Left lung (tissue), 10 donors: ENCODE results near the gene MORC3. TPM values are rescaled to one million over a fixed set of nuclear protein-coding genes. Genes with fewer than 3 reads are reported as not detected.

Experiments used
- ATAC-seq: fragments of 200-7000 bp; cut with Tn5 transposase; one replicate; pipeline ENCODE4 v1.9.1; 2020; ENCODE audit warnings: moderate library complexity
- DNase-seq, 4 donors: peaks; one replicate each; pipeline ENCODE4 v3.0.0-alpha.2; 2013 to 2020
- H3K27ac ChIP-seq, 2 donors: fragments of 200-600 bp; sonication (generic) in 1 of 2; one replicate each; pipeline versions ENCODE4 v1.5.0 to v1.8.0; 2020 to 2021
- H3K27me3 ChIP-seq, 2 donors: fragments of 200-600 bp; sonication (generic) in 1 of 2; one replicate each; pipeline versions ENCODE4 v1.5.0 to v1.8.0; 2020 to 2021
- H3K36me3 ChIP-seq, 2 donors: fragments of 200-600 bp; sonication (generic) in 1 of 2; one replicate each; pipeline versions ENCODE4 v1.5.0 to v1.8.0; 2020 to 2021
- H3K4me1 ChIP-seq, 2 donors: fragments of 200-600 bp; one replicate each; pipeline ENCODE4 v1.8.0; 2021
- H3K4me3 ChIP-seq, 2 donors: fragments of 200-600 bp; sonication (generic) in 1 of 2; one replicate each; pipeline versions ENCODE4 v1.5.0 to v1.8.0; 2020 to 2021; ENCODE audit warnings: mild to moderate bottlenecking in 1 of 2
- H3K9me3 ChIP-seq, 2 donors: fragments of 200-600 bp; sonication (generic) in 1 of 2; one replicate each; pipeline versions ENCODE4 v1.5.0 to v1.8.0; 2020 to 2021
- CTCF ChIP-seq, 2 donors: fragments of 200-600 bp; sonication (generic) in 1 of 2; IDR thresholded peaks; one replicate each; pipeline versions ENCODE4 v1.5.0 to v1.8.0; 2021; ENCODE audit warnings: antibody characterized with exemption in 2 of 2
- intact Hi-C, 2 donors: fragments of 100-400 bp; cut with DNase I; formaldehyde crosslinking; loops; one replicate each; pipeline versions ENCODE4 v1.11.2 to v1.14.2; 2022
- polyA plus RNA-seq, 6 donors: library from polyadenylated mRNA; unstranded; fragments of 120-200 nt; gene quantifications; one replicate each; pipeline ENCODE4 v1.2.1, GENCODE V29; 2013; ENCODE audit not compliant: insufficient read length in 6 of 6
- total RNA-seq, 2 donors: library from RNA; stranded (reverse); fragmentation: NEBNext Ultra II Directional; extraction: Animal tissue kit (Norgen Biotek cat#: 25700); gene quantifications; one replicate each; pipeline ENCODE4 v1.2.1, GENCODE V29; 2021
- donor health status: DM: no; HTN: yes; CAD: no.
- donor health status: DM: no; HTN: no; CAD: no.

The MORC3 gene
- total and polyA plus RNA-seq, 8 donors, result 25.6 to 61.4 (median 48.1) TPM

- no peaks in the 10 kb centered on the region for H3K27me3 ChIP-seq
- intact Hi-C loops, result no loop called here
- H3K4me3 ChIP-seq, result no peak overlapping the region
- no peak overlapping the region for H3K27ac ChIP-seq
- DNase-seq, result no peak
- H3K4me1 ChIP-seq, result no peaks in the 10 kb centered on the region
- peaks cover 0 to 52% of the 10 kb centered on the region in 2 donors for H3K36me3 ChIP-seq
- H3K9me3 ChIP-seq, result no peaks in the 10 kb centered on the region
- ATAC-seq, result no peak
- no peak for TF ChIP-seq CTCF (IDR thresholded peaks at IDR 0.05)
These were observed 82.3 kb downstream of the MORC3 start for GRCh38 chr21:36402339-36402738.

GRCh38 chr21:36403713-36404112 is 83.7 kb downstream of the MORC3 start:
- Histone ChIP-seq H3K9me3 (no peaks in the 10 kb centered on the region), H3K27me3 (no peaks in the 10 kb centered on the region), H3K27ac (no peak overlapping the region), H3K36me3 (peaks cover 0 to 42% of the 10 kb centered on the region in 2 donors), H3K4me1 (no peaks in the 10 kb centered on the region), H3K4me3 (no peak overlapping the region)
- ATAC-seq (no peak), DNase-seq (no peak)
- no peak for TF ChIP-seq CTCF (IDR thresholded peaks at IDR 0.05)
- intact Hi-C loops, result no loop called here

GRCh38 chr21:36408568-36408967 is 88.6 kb downstream of the MORC3 start:
- Histone ChIP-seq H3K4me1 (no peaks in the 10 kb centered on the region), H3K9me3 (no peaks in the 10 kb centered on the region), H3K27ac (no peak overlapping the region), H3K27me3 (no peaks in the 10 kb centered on the region), H3K36me3 (peaks cover 0 to 28% of the 10 kb centered on the region in 2 donors), H3K4me3 (no peak overlapping the region)
- ATAC-seq, result peak; percentile 14
- no peak for DNase-seq
- TF ChIP-seq CTCF (IDR thresholded peaks at IDR 0.05), result no peak
- intact Hi-C loops, result no loop called here

GRCh38 chr21:36411301-36411700 is 91.3 kb downstream of the MORC3 start:
- H3K9me3 ChIP-seq, result no peaks in the 10 kb centered on the region
- DNase-seq, result no peak
- H3K4me1 ChIP-seq, result no peaks in the 10 kb centered on the region
- ATAC-seq, result no peak
- intact Hi-C loops, result no loop called here
- peaks cover 0 to 48% of the 10 kb centered on the region in 2 donors for H3K36me3 ChIP-seq
- no peak overlapping the region for H3K27ac ChIP-seq
- no peak for TF ChIP-seq CTCF (IDR thresholded peaks at IDR 0.05)
- H3K27me3 ChIP-seq, result no peaks in the 10 kb centered on the region
- H3K4me3 ChIP-seq, result no peak overlapping the region

GRCh38 chr21:36412916-36413315 is 92.9 kb downstream of the MORC3 start:
- no peak for ATAC-seq
- Histone ChIP-seq H3K27me3 (no peaks in the 10 kb centered on the region), H3K9me3 (no peaks in the 10 kb centered on the region), H3K4me3 (no peak overlapping the region), H3K4me1 (no peaks in the 10 kb centered on the region), H3K27ac (no peak overlapping the region), H3K36me3 (peaks cover 0 to 58% of the 10 kb centered on the region in 2 donors)
- intact Hi-C loops, result no loop called here
- DNase-seq, result no peak
- TF ChIP-seq CTCF (IDR thresholded peaks at IDR 0.05), result no peak
